ENCODE data around the gene CYTH4.

CYTH4 gene

GRCh38 chr22:37267661-37268413 is 14.5 kb upstream of the CYTH4 start:
- no peak for DNase-seq (ENCODE audit: low read depth in 2 of 3, low spot score in 1 of 3)

- no peak for DNase-seq (ENCODE audit: low read depth in 2 of 3, low spot score in 1 of 3)
Measured at GRCh38 chr22:37269936-37270678, 12.2 kb upstream of the CYTH4 start.

- DNase-seq (ENCODE audit: low read depth in 2 of 3, low spot score in 1 of 3) = no peak
Measured at GRCh38 chr22:37270928-37271650, 11.2 kb upstream of the CYTH4 start.

GRCh38 chr22:37273126-37273845 is 9.0 kb upstream of the CYTH4 start:
- DNase-seq (ENCODE audit: low read depth in 2 of 3, low spot score in 1 of 3) = no peak

- no peak for DNase-seq (ENCODE audit: low read depth in 2 of 3, low spot score in 1 of 3)
Measured at GRCh38 chr22:37273846-37274225, 8.5 kb upstream of the CYTH4 start.

- DNase-seq (ENCODE audit: low read depth in 2 of 3, low spot score in 1 of 3) = no peak
Measured at GRCh38 chr22:37274380-37274862, 7.9 kb upstream of the CYTH4 start.

- DNase-seq (ENCODE audit: low read depth in 2 of 3, low spot score in 1 of 3) = no peak
Measured at GRCh38 chr22:37275134-37275533, 7.2 kb upstream of the CYTH4 start.

GRCh38 chr22:37275622-37276021 is 6.7 kb upstream of the CYTH4 start:
- peak in 2 of 3 donors; percentile 54 to 56 for DNase-seq (ENCODE audit: low read depth in 2 of 3, low spot score in 1 of 3)

GRCh38 chr22:37276776-37277175 is 5.5 kb upstream of the CYTH4 start:
- no peak for DNase-seq (ENCODE audit: low read depth in 2 of 3, low spot score in 1 of 3)

GRCh38 chr22:37277384-37277783 is 4.9 kb upstream of the CYTH4 start:
- no peak for DNase-seq (ENCODE audit: low read depth in 2 of 3, low spot score in 1 of 3)

GRCh38 chr22:37278261-37278660 is 4.0 kb upstream of the CYTH4 start:
- no peak for DNase-seq (ENCODE audit: low read depth in 2 of 3, low spot score in 1 of 3)

- no peak for DNase-seq (ENCODE audit: low read depth in 2 of 3, low spot score in 1 of 3)
Measured at GRCh38 chr22:37279331-37280181, 2.8 kb upstream of the CYTH4 start.

- DNase-seq (ENCODE audit: low read depth in 2 of 3, low spot score in 1 of 3) = no peak
Measured at GRCh38 chr22:37280718-37281117, 1.6 kb upstream of the CYTH4 start.

- DNase-seq (ENCODE audit: low read depth in 2 of 3, low spot score in 1 of 3) = no peak
Measured at GRCh38 chr22:37281195-37281594, 1.1 kb upstream of the CYTH4 start.

- peak in 1 of 3 donors; percentile 46 for DNase-seq (ENCODE audit: low read depth in 2 of 3, low spot score in 1 of 3)
Measured at GRCh38 chr22:37281646-37282384, 493 bp upstream of the CYTH4 start.

- peak in 1 of 3 donors; percentile 77 for DNase-seq (ENCODE audit: low read depth in 2 of 3, low spot score in 1 of 3)
Measured at GRCh38 chr22:37283393-37283937, 1.2 kb downstream of the CYTH4 start.

GRCh38 chr22:37284126-37284804 is 2.0 kb downstream of the CYTH4 start:
- DNase-seq (ENCODE audit: low read depth in 2 of 3, low spot score in 1 of 3) = no peak

- DNase-seq (ENCODE audit: low read depth in 2 of 3, low spot score in 1 of 3) = no peak
Measured at GRCh38 chr22:37284805-37285355, 2.6 kb downstream of the CYTH4 start.

All from stimulated activated CD4-positive, alpha-beta T cell treated with anti-CD3 and anti-CD28 coated beads, Interleukin-12 subunit alpha, Interleukin-12 subunit beta, amount 100 ng/mL, for 48 hours (primary cell).